Measurements from ENCODE around the gene SKIC8.

SKIC8 gene

GRCh38 chr15:78236491-78236890 lies 62.9 kb downstream of the SKIC8 start:
- TF ChIP-seq, protein P1, sequence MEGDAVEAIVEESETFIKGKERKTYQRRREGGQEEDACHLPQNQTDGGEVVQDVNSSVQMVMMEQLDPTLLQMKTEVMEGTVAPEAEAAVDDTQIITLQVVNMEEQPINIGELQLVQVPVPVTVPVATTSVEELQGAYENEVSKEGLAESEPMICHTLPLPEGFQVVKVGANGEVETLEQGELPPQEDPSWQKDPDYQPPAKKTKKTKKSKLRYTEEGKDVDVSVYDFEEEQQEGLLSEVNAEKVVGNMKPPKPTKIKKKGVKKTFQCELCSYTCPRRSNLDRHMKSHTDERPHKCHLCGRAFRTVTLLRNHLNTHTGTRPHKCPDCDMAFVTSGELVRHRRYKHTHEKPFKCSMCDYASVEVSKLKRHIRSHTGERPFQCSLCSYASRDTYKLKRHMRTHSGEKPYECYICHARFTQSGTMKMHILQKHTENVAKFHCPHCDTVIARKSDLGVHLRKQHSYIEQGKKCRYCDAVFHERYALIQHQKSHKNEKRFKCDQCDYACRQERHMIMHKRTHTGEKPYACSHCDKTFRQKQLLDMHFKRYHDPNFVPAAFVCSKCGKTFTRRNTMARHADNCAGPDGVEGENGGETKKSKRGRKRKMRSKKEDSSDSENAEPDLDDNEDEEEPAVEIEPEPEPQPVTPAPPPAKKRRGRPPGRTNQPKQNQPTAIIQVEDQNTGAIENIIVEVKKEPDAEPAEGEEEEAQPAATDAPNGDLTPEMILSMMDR (IDR thresholded peaks at IDR 0.05), result no peak

- TF ChIP-seq, protein P1 (IDR thresholded peaks at IDR 0.05), result no peak
Measured at GRCh38 chr15:78234515-78235040, 64.8 kb downstream of the SKIC8 start, which contains the start of gene ACSBG1. ACSBG1 (minus strand) TSS chr15:78234565; CDS start chr15:78234501, 64 bp downstream.

DNA sequence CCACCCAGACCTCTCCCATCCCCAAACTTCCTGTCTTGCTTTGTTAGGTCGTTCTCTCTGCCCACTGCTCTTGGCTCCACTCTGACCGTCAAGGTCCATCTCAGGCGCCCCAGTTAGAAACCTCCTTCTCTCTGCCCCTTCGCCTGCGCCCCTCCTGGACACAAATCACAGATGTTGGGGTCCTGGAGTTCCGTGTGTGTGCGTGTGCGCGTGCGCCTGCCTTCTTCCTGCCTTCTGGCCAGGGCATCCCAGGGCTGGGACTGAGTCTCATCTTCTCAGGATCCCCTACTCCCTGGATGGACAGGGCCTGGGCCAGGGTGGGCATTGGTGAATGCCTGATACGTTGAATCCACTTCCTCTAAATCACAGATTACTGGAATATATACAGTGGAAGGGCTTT lies 65.9 kb downstream of the SKIC8 start:
- TF ChIP-seq, protein P1 (IDR thresholded peaks at IDR 0.05), result no peak
